HepG2 (cell line): ENCODE results near the gene HLF. TPM values are rescaled to one million over a fixed set of nuclear protein-coding genes. Genes with fewer than 3 reads are reported as not detected.

Experiments
- GABPB1 ChIP-seq: IDR thresholded peaks from 2 replicates; pipeline ENCODE4 v1.6.1; 2016; ENCODE audit warnings: mild to moderate bottlenecking, missing genetic modification reagents, moderate library complexity, missing compliant biosample characterization
- HOXA5 ChIP-seq: sonication (generic); formaldehyde crosslinking; IDR thresholded peaks from 2 replicates; pipeline ENCODE4 v1.4.0; 2020; ENCODE audit warnings: missing genetic modification reagents
- MAFK ChIP-seq, 2 experiments: IDR thresholded peaks in 1 of 2; conservative IDR thresholded peaks in 1 of 2; 2 replicates each; pipeline ENCODE4 v1.6.1; 2011; ENCODE audit warnings: improper control_type of control experiment in 2 of 2, low read length in 2 of 2
- RAD21 ChIP-seq: fragments of 450-650 bp; formaldehyde crosslinking; IDR thresholded peaks from 2 replicates; pipeline ENCODE4 v1.5.0; 2020; ENCODE audit warnings: mild to moderate bottlenecking
- RARA ChIP-seq: IDR thresholded peaks from 2 replicates; pipeline ENCODE4 v1.6.1; 2016; ENCODE audit warnings: missing genetic modification reagents, missing compliant biosample characterization
- SIN3B ChIP-seq: fragments of 150-350 bp; IDR thresholded peaks from 2 replicates; pipeline ENCODE4 v1.6.1; 2014; ENCODE audit warnings: low read length
- TCF12 ChIP-seq, 2 experiments: fragments of 450-650 bp in 1 of 2; sonication (generic) in 1 of 2; formaldehyde crosslinking in 1 of 2; IDR thresholded peaks; 2 replicates each; pipeline versions ENCODE4 v1.6.1 to v1.8.0; 2017 to 2022; ENCODE audit warnings: antibody characterized with exemption in 1 of 2, mild to moderate bottlenecking in 1 of 2, missing genetic modification reagents in 1 of 2, moderate library complexity in 1 of 2
- TCF7 ChIP-seq: sonication (generic); IDR thresholded peaks from 2 replicates; pipeline ENCODE4 v1.6.1; 2016; ENCODE audit warnings: antibody characterized with exemption, low read depth
- TFDP1 ChIP-seq: IDR thresholded peaks from 2 replicates; pipeline ENCODE4 v1.6.1; 2016; ENCODE audit warnings: missing compliant biosample characterization, missing genetic modification reagents, borderline replicate concordance
- TFDP2 ChIP-seq: sonication (generic); formaldehyde crosslinking; IDR thresholded peaks from 2 replicates; pipeline ENCODE4 v1.4.0; 2020; ENCODE audit warnings: missing genetic modification reagents
- TP53 ChIP-seq: sonication (generic); formaldehyde crosslinking; conservative IDR thresholded peaks from 2 replicates; pipeline ENCODE4 v1.4.0; 2020; ENCODE audit warnings: missing genetic modification reagents
- YY1 ChIP-seq: IDR thresholded peaks from 2 replicates; pipeline ENCODE4 v1.6.1; 2011; ENCODE audit warnings: low read length, low read depth, moderate library complexity, mild to moderate bottlenecking; ENCODE audit not compliant: insufficient read depth, insufficient replicate concordance
- ZFP62 ChIP-seq: sonication (generic); formaldehyde crosslinking; IDR thresholded peaks from 2 replicates; pipeline ENCODE4 v1.4.0; 2020; ENCODE audit warnings: missing genetic modification reagents
- ZIK1 ChIP-seq: sonication (generic); formaldehyde crosslinking; IDR thresholded peaks from 2 replicates; pipeline ENCODE4 v1.5.0; 2020; ENCODE audit warnings: mild to moderate bottlenecking, low read depth, missing genetic modification reagents, borderline replicate concordance
- ZNF776 ChIP-seq: sonication (generic); formaldehyde crosslinking; IDR thresholded peaks from 2 replicates; pipeline ENCODE4 v1.4.0; 2020; ENCODE audit warnings: mild to moderate bottlenecking, missing genetic modification reagents
- polyA plus RNA-seq, 8 experiments: library from polyadenylated mRNA; depleted of rRNA in 3 of 8; stranded (reverse) in 7 of 8; unstranded in 1 of 8; fragments of >200 nt; fragmentation: Illumina TruSeq in 4 of 8; extraction: Trizol in 4 of 8; gene quantifications; 2 replicates each; pipeline versions ENCODE4 v1.2.1 to v1.2.3, GENCODE V29; 2011 to 2016; ENCODE audit warnings: low read depth in 4 of 8, missing spikeins in 1 of 8, mixed read lengths in 1 of 8; ENCODE audit not compliant: insufficient read depth in 1 of 8
- total RNA-seq, 5 experiments: library from RNA; depleted of rRNA; stranded (reverse); fragments of >200 nt; fragmentation: Illumina TruSeq; extraction: Trizol; gene quantifications; 2 replicates each; pipeline ENCODE4 v1.2.3, GENCODE V29; 2016; ENCODE audit warnings: low read depth in 1 of 5
- TF ChIP-seq, protein P1 (sequence below): sonication (generic); formaldehyde crosslinking; IDR thresholded peaks from 2 replicates; pipeline ENCODE4 v1.9.0; 2022; ENCODE audit warnings: missing genetic modification reagents, mild to moderate bottlenecking, borderline replicate concordance
- TF ChIP-seq, protein P2 (sequence below): sonication (generic); formaldehyde crosslinking; IDR thresholded peaks from 2 replicates; pipeline ENCODE4 v1.5.0; 2020; ENCODE audit warnings: mild to moderate bottlenecking, low read depth, missing genetic modification reagents, borderline replicate concordance
- TF ChIP-seq, protein P3 (sequence below): sonication (generic); formaldehyde crosslinking; IDR thresholded peaks from 2 replicates; pipeline ENCODE4 v1.5.1; 2020; ENCODE audit warnings: missing genetic modification reagents, mild to moderate bottlenecking, borderline replicate concordance
- TF ChIP-seq, protein P4 (sequence below): sonication (generic); formaldehyde crosslinking; conservative IDR thresholded peaks from 2 replicates; pipeline ENCODE4 v1.8.0; 2022; ENCODE audit warnings: mild to moderate bottlenecking, moderate library complexity, missing genetic modification reagents

Gene HLF
- total and polyA plus RNA-seq, 2 of the 13 experiments (the other 11 are each of a cell fraction or from before 2014, with no cell fraction given) = 202 to 346 TPM

- TF ChIP-seq RAD21 (CRISPR knock-in tag) (peak; percentile 26), TCF12 (IDR thresholded peaks at IDR 0.05) (no peak), TCF12 (CRISPR knock-in tag; IDR thresholded peaks at IDR 0.05) (peak; percentile 62), GABPB1 (CRISPR knock-in tag) (peak; percentile 73), ZIK1 (peak; percentile 96), MAFK (conservative IDR thresholded peaks at IDR 0.05 in 1 of 2, IDR thresholded peaks at IDR 0.05 in 1 of 2; ENCODE audit: low read length in 2 of 2) (no peak), SIN3B (no peak), TFDP2 (CRISPR knock-in tag) (peak; percentile 87), ZFP62 (CRISPR knock-in tag) (no peak), RARA (CRISPR knock-in tag) (peak; percentile 63), ZNF776 (CRISPR knock-in tag) (peak; percentile 94), TCF7 (no peak), HOXA5 (CRISPR knock-in tag) (no peak), TP53 (CRISPR knock-in tag) (0 out of 2 replicates have a peak, but pooled peaks have one; percentile 6), TFDP1 (CRISPR knock-in tag) (peak; percentile 92), YY1 (peak; percentile 58)
- TF ChIP-seq, protein P1, sequence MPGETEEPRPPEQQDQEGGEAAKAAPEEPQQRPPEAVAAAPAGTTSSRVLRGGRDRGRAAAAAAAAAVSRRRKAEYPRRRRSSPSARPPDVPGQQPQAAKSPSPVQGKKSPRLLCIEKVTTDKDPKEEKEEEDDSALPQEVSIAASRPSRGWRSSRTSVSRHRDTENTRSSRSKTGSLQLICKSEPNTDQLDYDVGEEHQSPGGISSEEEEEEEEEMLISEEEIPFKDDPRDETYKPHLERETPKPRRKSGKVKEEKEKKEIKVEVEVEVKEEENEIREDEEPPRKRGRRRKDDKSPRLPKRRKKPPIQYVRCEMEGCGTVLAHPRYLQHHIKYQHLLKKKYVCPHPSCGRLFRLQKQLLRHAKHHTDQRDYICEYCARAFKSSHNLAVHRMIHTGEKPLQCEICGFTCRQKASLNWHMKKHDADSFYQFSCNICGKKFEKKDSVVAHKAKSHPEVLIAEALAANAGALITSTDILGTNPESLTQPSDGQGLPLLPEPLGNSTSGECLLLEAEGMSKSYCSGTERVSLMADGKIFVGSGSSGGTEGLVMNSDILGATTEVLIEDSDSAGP (CRISPR knock-in tag) = peak; percentile 94
- TF ChIP-seq, protein P2, sequence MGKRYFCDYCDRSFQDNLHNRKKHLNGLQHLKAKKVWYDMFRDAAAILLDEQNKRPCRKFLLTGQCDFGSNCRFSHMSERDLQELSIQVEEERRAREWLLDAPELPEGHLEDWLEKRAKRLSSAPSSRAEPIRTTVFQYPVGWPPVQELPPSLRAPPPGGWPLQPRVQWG (CRISPR knock-in tag) = no peak
- TF ChIP-seq, protein P3, sequence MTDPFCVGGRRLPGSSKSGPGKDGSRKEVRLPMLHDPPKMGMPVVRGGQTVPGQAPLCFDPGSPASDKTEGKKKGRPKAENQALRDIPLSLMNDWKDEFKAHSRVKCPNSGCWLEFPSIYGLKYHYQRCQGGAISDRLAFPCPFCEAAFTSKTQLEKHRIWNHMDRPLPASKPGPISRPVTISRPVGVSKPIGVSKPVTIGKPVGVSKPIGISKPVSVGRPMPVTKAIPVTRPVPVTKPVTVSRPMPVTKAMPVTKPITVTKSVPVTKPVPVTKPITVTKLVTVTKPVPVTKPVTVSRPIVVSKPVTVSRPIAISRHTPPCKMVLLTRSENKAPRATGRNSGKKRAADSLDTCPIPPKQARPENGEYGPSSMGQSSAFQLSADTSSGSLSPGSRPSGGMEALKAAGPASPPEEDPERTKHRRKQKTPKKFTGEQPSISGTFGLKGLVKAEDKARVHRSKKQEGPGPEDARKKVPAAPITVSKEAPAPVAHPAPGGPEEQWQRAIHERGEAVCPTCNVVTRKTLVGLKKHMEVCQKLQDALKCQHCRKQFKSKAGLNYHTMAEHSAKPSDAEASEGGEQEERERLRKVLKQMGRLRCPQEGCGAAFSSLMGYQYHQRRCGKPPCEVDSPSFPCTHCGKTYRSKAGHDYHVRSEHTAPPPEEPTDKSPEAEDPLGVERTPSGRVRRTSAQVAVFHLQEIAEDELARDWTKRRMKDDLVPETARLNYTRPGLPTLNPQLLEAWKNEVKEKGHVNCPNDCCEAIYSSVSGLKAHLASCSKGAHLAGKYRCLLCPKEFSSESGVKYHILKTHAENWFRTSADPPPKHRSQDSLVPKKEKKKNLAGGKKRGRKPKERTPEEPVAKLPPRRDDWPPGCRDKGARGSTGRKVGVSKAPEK (CRISPR knock-in tag) = no peak
- TF ChIP-seq, protein P4, sequence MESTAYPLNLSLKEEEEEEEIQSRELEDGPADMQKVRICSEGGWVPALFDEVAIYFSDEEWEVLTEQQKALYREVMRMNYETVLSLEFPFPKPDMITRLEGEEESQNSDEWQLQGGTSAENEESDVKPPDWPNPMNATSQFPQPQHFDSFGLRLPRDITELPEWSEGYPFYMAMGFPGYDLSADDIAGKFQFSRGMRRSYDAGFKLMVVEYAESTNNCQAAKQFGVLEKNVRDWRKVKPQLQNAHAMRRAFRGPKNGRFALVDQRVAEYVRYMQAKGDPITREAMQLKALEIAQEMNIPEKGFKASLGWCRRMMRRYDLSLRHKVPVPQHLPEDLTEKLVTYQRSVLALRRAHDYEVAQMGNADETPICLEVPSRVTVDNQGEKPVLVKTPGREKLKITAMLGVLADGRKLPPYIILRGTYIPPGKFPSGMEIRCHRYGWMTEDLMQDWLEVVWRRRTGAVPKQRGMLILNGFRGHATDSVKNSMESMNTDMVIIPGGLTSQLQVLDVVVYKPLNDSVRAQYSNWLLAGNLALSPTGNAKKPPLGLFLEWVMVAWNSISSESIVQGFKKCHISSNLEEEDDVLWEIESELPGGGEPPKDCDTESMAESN (CRISPR knock-in tag) = peak; percentile 78; the same call in 1 of the 2 replicates
These were observed 26.4 kb upstream of the HLF start (continued) for GRCh38 chr17:55238179-55238930.
